ENCODE data around the gene FAM170B. TPM values are rescaled to one million over a fixed set of nuclear protein-coding genes. Genes with fewer than 3 reads are reported as not detected.

Gene FAM170B
- total and polyA plus RNA-seq, 9 of the 15 experiments (the other 6 are each of a cell fraction or from before 2014, with no cell fraction given) = 0.11 to 0.21 TPM; not detected in 7

DNA sequence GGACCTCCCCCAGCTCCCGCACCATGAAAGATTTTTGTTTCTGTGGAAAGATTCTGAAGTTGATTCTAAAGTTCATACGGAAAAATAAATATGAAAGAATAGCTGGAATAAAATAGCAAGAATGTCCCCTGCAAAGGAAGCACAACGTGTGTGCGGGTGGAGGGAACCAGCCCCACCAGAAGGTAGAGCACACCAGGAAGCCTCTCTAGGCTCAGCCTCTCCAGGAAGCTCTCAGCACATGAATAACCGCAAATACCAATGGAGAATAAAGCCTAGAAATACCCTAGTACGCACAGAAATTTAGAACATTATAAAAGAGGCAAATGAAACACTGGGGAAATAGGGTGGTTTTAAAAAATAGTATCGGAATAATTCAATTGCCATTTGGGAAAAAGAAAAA, 24.6 kb upstream of the FAM170B start:
- Histone ChIP-seq H3K9me3 (replicated peaks; ENCODE audit: control insufficient read depth, insufficient read depth, low read depth, low read length) (no peaks in the 10 kb centered on the region), H3K4me2 (ENCODE audit: insufficient read depth, low read length) (no peak overlapping the region), H3K4me1 (replicated peaks in 1 of 2; ENCODE audit: control insufficient read depth in 2 of 2, insufficient read depth in 2 of 2, low read length in 2 of 2) (peaks cover 32 to 58% of the 10 kb centered on the region in 2 experiments; a peak in 4 of 5 replicates), H3K27ac (ENCODE audit: extremely low read depth, low read depth, low read length) (no peak overlapping the region), H2AFZ (ENCODE audit: low read depth, low read length) (no peak overlapping the region; the same call in 1 of the 2 replicates), H3K9me1 (ENCODE audit: control insufficient read depth, insufficient read depth, low read length) (no peaks in the 10 kb centered on the region), H3K79me2 (ENCODE audit: control insufficient read depth, insufficient read depth, low read length) (no peaks in the 10 kb centered on the region), H3K4me3 (no peak overlapping the region), H4K20me1 (replicated peaks; ENCODE audit: control insufficient read depth, insufficient read depth, low read length) (no peaks in the 10 kb centered on the region), H3K27me3 (ENCODE audit: control insufficient read depth in 2 of 2, insufficient read depth in 2 of 2, low read length in 2 of 2) (no peaks in the 10 kb centered on the region), H3K36me3 (ENCODE audit: control insufficient read depth, insufficient read depth, low read length) (peaks cover 63% of the 10 kb centered on the region), H3K9ac (ENCODE audit: insufficient read depth in 1 of 2, low read depth in 2 of 2, low read length in 2 of 2) (no peak overlapping the region; a peak in 1 of 4 replicates)
- ATAC-seq (no peak), DNase-seq (ENCODE audit: extremely low read depth in 1 of 4, low spot score in 3 of 4) (no peak), FAIRE-seq (no peak)
- CTCF ChIA-PET (ENCODE audit: low intra/inter-chr PET ratio) = no interaction called here
- no TSS peak for BruUV-seq (replicated peaks)
- in situ Hi-C loops (cut with MboI) = no loop called here
- POLR2A ChIA-PET = interaction anchor here (0.6 to 0.9 kb wide), 3 partner anchors 9 to 200 kb away, joined by 3 to 4 read pairs (median 3); no protein-coding TSS in a partner anchor
- TF ChIP-seq, protein P1, sequence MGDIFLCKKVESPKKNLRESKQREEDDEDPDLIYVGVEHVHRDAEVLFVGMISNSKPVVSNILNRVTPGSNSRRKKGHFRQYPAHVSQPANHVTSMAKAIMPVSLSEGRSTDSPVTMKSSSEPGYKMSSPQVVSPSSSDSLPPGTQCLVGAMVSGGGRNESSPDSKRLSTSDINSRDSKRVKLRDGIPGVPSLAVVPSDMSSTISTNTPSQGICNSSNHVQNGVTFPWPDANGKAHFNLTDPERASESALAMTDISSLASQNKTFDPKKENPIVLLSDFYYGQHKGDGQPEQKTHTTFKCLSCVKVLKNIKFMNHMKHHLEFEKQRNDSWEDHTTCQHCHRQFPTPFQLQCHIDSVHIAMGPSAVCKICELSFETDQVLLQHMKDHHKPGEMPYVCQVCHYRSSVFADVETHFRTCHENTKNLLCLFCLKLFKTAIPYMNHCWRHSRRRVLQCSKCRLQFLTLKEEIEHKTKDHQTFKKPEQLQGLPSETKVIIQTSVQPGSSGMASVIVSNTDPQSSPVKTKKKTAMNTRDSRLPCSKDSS (IDR thresholded peaks at IDR 0.05; ENCODE audit: low read depth, partially characterized antibody) = no peak
- no peak for TF ChIP-seq HDAC3 (IDR thresholded peaks at IDR 0.05; ENCODE audit: borderline replicate concordance, partially characterized antibody)
- no peak for TF ChIP-seq NBN (IDR thresholded peaks at IDR 0.05; ENCODE audit: low read depth)
- TF ChIP-seq KLF13 (tag; IDR thresholded peaks at IDR 0.05; ENCODE audit: borderline replicate concordance, low read depth) = no peak
- no peak for TF ChIP-seq ELF4 (CRISPR knock-in tag; IDR thresholded peaks at IDR 0.05)
- no peak for TF ChIP-seq ZNF695 (CRISPR knock-in tag; IDR thresholded peaks at IDR 0.05)
- TF ChIP-seq ZNF165 (CRISPR knock-in tag; IDR thresholded peaks at IDR 0.05; ENCODE audit: borderline replicate concordance) = no peak
- no peak for TF ChIP-seq FOS (IDR thresholded peaks at IDR 0.05; ENCODE audit: extremely low read depth, insufficient read length)
- TF ChIP-seq KLF16 (IDR thresholded peaks at IDR 0.05) = no peak
- no peak for TF ChIP-seq ZNF217 (CRISPR knock-in tag; IDR thresholded peaks at IDR 0.05)
- TF ChIP-seq ZNF780A (CRISPR knock-in tag; IDR thresholded peaks at IDR 0.05) = no peak
- intact Hi-C loops (cut with micrococcal nuclease) = no loop called here
- 71% methylated on average over 7 of the region's 7 CpGs for WGBS (ENCODE audit: insufficient coverage, low coverage, missing lambda C conversion rate)

Measured in K562 (cell line).